MCF 10A (cell line): ENCODE measurements around the gene TMEM187. TPM values are rescaled to one million over a fixed set of nuclear protein-coding genes. Genes with fewer than 3 reads are reported as not detected.

Experiments used
- BruUV-seq: library from RNA; stranded (reverse); fragments of 400-500 nt; replicated peaks from 2 replicates; lab custom pipeline; 2021; lab: Mats Ljungman, UMichigan
- CTCF ChIA-PET: fragments of 300-600 bp; sonication (Branson Sonifier 250); formaldehyde crosslinking; extraction: SDS; loops from one replicate; lab custom pipeline; 2021; ENCODE audit warnings: antibody characterized with exemption, inconsistent platforms; lab: Yijun Ruan, JAX
- POLR2A ChIA-PET: fragments of 300-600, 350-650 bp; sonication (Branson Sonifier 250); formaldehyde crosslinking; extraction: SDS; loops from one replicate; lab custom pipeline; 2020; ENCODE audit warnings: antibody characterized with exemption, inconsistent platforms; lab: Yijun Ruan, JAX
- DNase-seq: peaks from one replicate; pipeline ENCODE4 v3.0.0-alpha.2; 2018; ENCODE audit not compliant: unreplicated experiment
- H3K27ac Mint-ChIP-seq: one replicate; pipeline ENCODE4 v1.8.0; 2022; ENCODE audit warnings: mild to moderate bottlenecking, low read depth, mixed read lengths; ENCODE audit not compliant: unreplicated experiment
- H3K27me3 Mint-ChIP-seq: one replicate; pipeline ENCODE4 v1.8.0; 2022; ENCODE audit warnings: mixed read lengths; ENCODE audit not compliant: insufficient read depth, unreplicated experiment
- H3K36me3 Mint-ChIP-seq: one replicate; pipeline ENCODE4 v1.8.0; 2022; ENCODE audit warnings: mild to moderate bottlenecking, moderate library complexity, mixed read lengths; ENCODE audit not compliant: insufficient read depth, unreplicated experiment
- H3K4me1 Mint-ChIP-seq: one replicate; pipeline ENCODE4 v1.8.0; 2022; ENCODE audit warnings: mixed read lengths; ENCODE audit not compliant: insufficient read depth, unreplicated experiment
- H3K4me3 Mint-ChIP-seq: one replicate; pipeline ENCODE4 v1.8.0; 2022; ENCODE audit warnings: mild to moderate bottlenecking, moderate library complexity, mixed read lengths; ENCODE audit not compliant: unreplicated experiment
- H3K9me3 Mint-ChIP-seq: one replicate; pipeline ENCODE4 v1.8.0; 2022; ENCODE audit warnings: mixed read lengths; ENCODE audit not compliant: unreplicated experiment
- CTCF ChIP-seq: fragments of 200-600 bp; IDR thresholded peaks from one replicate; pipeline ENCODE4 v1.8.0; 2022; ENCODE audit warnings: antibody characterized with exemption, mild to moderate bottlenecking; ENCODE audit not compliant: unreplicated experiment
- intact Hi-C: fragments of 100-400 bp; cut with micrococcal nuclease; formaldehyde crosslinking; loops from 2 replicates; pipeline ENCODE4 v1.14.1; 2022
- total RNA-seq: library from RNA; stranded (reverse); gene quantifications from 2 replicates; pipeline ENCODE4 v1.2.3, GENCODE V29; 2022

The TMEM187 gene
- total RNA-seq, 1 experiment from 2014 or later: 9.3 TPM

GRCh38 chrX:154025230-154025629 lies 52.7 kb downstream of the TMEM187 start:
- intact Hi-C loops: no loop called here
- H3K4me3 Mint-ChIP-seq: no peak overlapping the region
- TF ChIP-seq CTCF: no peak
- DNase-seq: no peak
- peaks cover 30% of the 10 kb centered on the region for H3K36me3 Mint-ChIP-seq
- H3K27me3 Mint-ChIP-seq: peaks cover 49% of the 10 kb centered on the region
- ChIA-PET CTCF (interaction anchor here (0.7 to 5.6 kb wide), 3 partner anchors 12 to 260 kb away, joined by 3 to 29 read pairs (median 3); no protein-coding TSS in a partner anchor), POLR2A (no interaction called here)
- no peaks in the 10 kb centered on the region for H3K9me3 Mint-ChIP-seq
- no peaks in the 10 kb centered on the region for H3K4me1 Mint-ChIP-seq
- no TSS peak for BruUV-seq
- no peak overlapping the region for H3K27ac Mint-ChIP-seq

- H3K36me3 Mint-ChIP-seq: peaks cover 33% of the 10 kb centered on the region
- TF ChIP-seq CTCF: no peak
- H3K9me3 Mint-ChIP-seq: no peaks in the 10 kb centered on the region
- no peaks in the 10 kb centered on the region for H3K4me1 Mint-ChIP-seq
- DNase-seq: no peak
- ChIA-PET CTCF (interaction anchor here (0.6 to 5.6 kb wide), 3 partner anchors 13 to 56 kb away, joined by 3 to 29 read pairs (median 3); no protein-coding TSS in a partner anchor), POLR2A (interaction anchor here (2.2 kb wide), 1 partner anchor 8 kb away, joined by 7 read pairs; the partner anchor contains the start of gene IRAK1)
- BruUV-seq: no TSS peak
- H3K4me3 Mint-ChIP-seq: no peak overlapping the region
- peaks cover 49% of the 10 kb centered on the region for H3K27me3 Mint-ChIP-seq
- intact Hi-C loops: no loop called here
- no peak overlapping the region for H3K27ac Mint-ChIP-seq
Measured at GRCh38 chrX:154026136-154027021, 53.8 kb downstream of the TMEM187 start.

- intact Hi-C loops: no loop called here
- no peak for TF ChIP-seq CTCF
- no TSS peak for BruUV-seq
- H3K36me3 Mint-ChIP-seq: peaks cover 35% of the 10 kb centered on the region
- no peaks in the 10 kb centered on the region for H3K4me1 Mint-ChIP-seq
- ChIA-PET POLR2A (interaction anchor here (2.2 kb wide), 1 partner anchor 8 kb away, joined by 7 read pairs; the partner anchor contains the start of gene IRAK1), CTCF (interaction anchor here (0.6 to 5.6 kb wide), 2 partner anchors 13 to 21 kb away, joined by 3 to 29 read pairs; no protein-coding TSS in a partner anchor)
- H3K27me3 Mint-ChIP-seq: peaks cover 49% of the 10 kb centered on the region
- H3K9me3 Mint-ChIP-seq: no peaks in the 10 kb centered on the region
- no peak for DNase-seq
- H3K4me3 Mint-ChIP-seq: no peak overlapping the region
- no peak overlapping the region for H3K27ac Mint-ChIP-seq
Measured at GRCh38 chrX:154027022-154027402, 54.5 kb downstream of the TMEM187 start.

GRCh38 chrX:154027986-154028385 lies 55.4 kb downstream of the TMEM187 start:
- no peak for DNase-seq
- Mint-ChIP-seq H3K4me3 (no peak overlapping the region), H3K4me1 (no peaks in the 10 kb centered on the region), H3K36me3 (peaks cover 41% of the 10 kb centered on the region), H3K27me3 (peaks cover 49% of the 10 kb centered on the region), H3K27ac (no peak overlapping the region), H3K9me3 (no peaks in the 10 kb centered on the region)
- intact Hi-C loops: no loop called here
- CTCF ChIA-PET: interaction anchor here (0.5 to 5.6 kb wide), 6 partner anchors 14 to 291 kb away, joined by 3 to 29 read pairs (median 3); no protein-coding TSS in a partner anchor
- TF ChIP-seq CTCF: no peak
- no TSS peak for BruUV-seq
- POLR2A ChIA-PET: interaction anchor here (0.8 to 2.2 kb wide), 3 partner anchors 9 to 57 kb away, joined by 3 to 7 read pairs (median 3); partner anchors contain the start of genes HCFC1 and IRAK1
